HepG2 (cell line): ENCODE results near the gene ANKRD39. TPM values are rescaled to one million over a fixed set of nuclear protein-coding genes. Genes with fewer than 3 reads are reported as not detected.

ENCODE experiments used
- CBFB ChIP-seq: sonication (generic); formaldehyde crosslinking; IDR thresholded peaks from 2 replicates; pipeline ENCODE4 v1.4.0; 2020; ENCODE audit warnings: missing genetic modification reagents
- DPF2 ChIP-seq: sonication (generic); formaldehyde crosslinking; IDR thresholded peaks from 2 replicates; pipeline ENCODE4 v1.4.0; 2020; ENCODE audit warnings: mild to moderate bottlenecking, low read depth, missing genetic modification reagents, borderline replicate concordance
- FOXC1 ChIP-seq: sonication (generic); formaldehyde crosslinking; IDR thresholded peaks from 2 replicates; pipeline ENCODE4 v1.8.0; 2022; ENCODE audit warnings: mild to moderate bottlenecking, missing genetic modification reagents, borderline replicate concordance
- FOXM1 ChIP-seq: sonication (generic); formaldehyde crosslinking; IDR thresholded peaks from 2 replicates; pipeline ENCODE4 v1.5.0; 2020; ENCODE audit warnings: missing genetic modification reagents
- FOXP4 ChIP-seq: sonication (generic); formaldehyde crosslinking; IDR thresholded peaks from 2 replicates; pipeline ENCODE4 v1.4.0; 2020; ENCODE audit warnings: missing genetic modification reagents
- GFI1 ChIP-seq: sonication (generic); formaldehyde crosslinking; IDR thresholded peaks from 2 replicates; pipeline ENCODE4 v1.5.0; 2020; ENCODE audit warnings: missing genetic modification reagents, mild to moderate bottlenecking, borderline replicate concordance
- JUND ChIP-seq: sonication (generic); formaldehyde crosslinking; IDR thresholded peaks from 2 replicates; pipeline ENCODE4 v1.8.0; 2022; ENCODE audit warnings: mild to moderate bottlenecking, missing genetic modification reagents
- KAT2B ChIP-seq: fragments of 150-350 bp; IDR thresholded peaks from 2 replicates; pipeline ENCODE4 v1.6.1; 2014; ENCODE audit warnings: low read depth, low read length, borderline replicate concordance
- MATR3 ChIP-seq: sonication (generic); formaldehyde crosslinking; IDR thresholded peaks from 2 replicates; pipeline ENCODE4 v1.4.0; 2020; ENCODE audit warnings: missing genetic modification reagents
- NBN ChIP-seq: fragments of 450-650 bp; conservative IDR thresholded peaks from 2 replicates; pipeline ENCODE4 v1.6.1; 2017
- NFATC3 ChIP-seq: sonication (generic); formaldehyde crosslinking; IDR thresholded peaks from 2 replicates; pipeline ENCODE4 v1.5.1; 2020; ENCODE audit warnings: mild to moderate bottlenecking, missing genetic modification reagents
- PHB2 ChIP-seq: fragments of 450-650 bp; IDR thresholded peaks from 2 replicates; pipeline ENCODE4 v1.6.1; 2018; ENCODE audit not compliant: partially characterized antibody
- TARDBP ChIP-seq: sonication (generic); formaldehyde crosslinking; IDR thresholded peaks from 2 replicates; pipeline ENCODE4 v1.8.0; 2022; ENCODE audit warnings: mild to moderate bottlenecking, missing genetic modification reagents
- TBP ChIP-seq: sonication (generic); formaldehyde crosslinking; IDR thresholded peaks from 2 replicates; pipeline ENCODE4 v1.5.0; 2020; ENCODE audit warnings: missing genetic modification reagents
- THAP11 ChIP-seq: IDR thresholded peaks from 2 replicates; pipeline ENCODE4 v1.6.1; 2016; ENCODE audit warnings: missing biosample characterization, missing genetic modification reagents
- ZMYM2 ChIP-seq: sonication (generic); formaldehyde crosslinking; IDR thresholded peaks from 2 replicates; pipeline ENCODE4 v1.8.0; 2022; ENCODE audit warnings: mild to moderate bottlenecking, missing genetic modification reagents
- ZNF180 ChIP-seq: sonication (generic); formaldehyde crosslinking; IDR thresholded peaks from 2 replicates; pipeline ENCODE4 v1.4.0; 2020; ENCODE audit warnings: low read depth, missing genetic modification reagents, borderline replicate concordance
- ZNF337 ChIP-seq: sonication (generic); formaldehyde crosslinking; IDR thresholded peaks from 2 replicates; pipeline ENCODE4 v1.5.1; 2020; ENCODE audit warnings: missing genetic modification reagents, low read depth, mild to moderate bottlenecking, borderline replicate concordance
- ZZZ3 ChIP-seq: sonication (generic); formaldehyde crosslinking; IDR thresholded peaks from 2 replicates; pipeline ENCODE4 v1.4.0; 2020; ENCODE audit warnings: missing genetic modification reagents, mild to moderate bottlenecking, borderline replicate concordance
- polyA plus RNA-seq, 8 experiments: library from polyadenylated mRNA; depleted of rRNA in 3 of 8; stranded (reverse) in 7 of 8; unstranded in 1 of 8; fragments of >200 nt; fragmentation: Illumina TruSeq in 4 of 8; extraction: Trizol in 4 of 8; gene quantifications; 2 replicates each; pipeline versions ENCODE4 v1.2.1 to v1.2.3, GENCODE V29; 2011 to 2016; ENCODE audit warnings: low read depth in 4 of 8, missing spikeins in 1 of 8, mixed read lengths in 1 of 8; ENCODE audit not compliant: insufficient read depth in 1 of 8
- total RNA-seq, 5 experiments: library from RNA; depleted of rRNA; stranded (reverse); fragments of >200 nt; fragmentation: Illumina TruSeq; extraction: Trizol; gene quantifications; 2 replicates each; pipeline ENCODE4 v1.2.3, GENCODE V29; 2016; ENCODE audit warnings: low read depth in 1 of 5
- TF ChIP-seq, protein P1 (sequence below): IDR thresholded peaks from 2 replicates; pipeline ENCODE4 v1.6.1; 2016; ENCODE audit warnings: mild to moderate bottlenecking
- TF ChIP-seq, protein P2 (sequence below): sonication (generic); formaldehyde crosslinking; IDR thresholded peaks from 2 replicates; pipeline ENCODE4 v1.4.0; 2020; ENCODE audit warnings: missing genetic modification reagents
- TF ChIP-seq, protein P3 (sequence below): sonication (generic); formaldehyde crosslinking; IDR thresholded peaks from 2 replicates; pipeline ENCODE4 v1.4.0; 2020; ENCODE audit warnings: mild to moderate bottlenecking, missing genetic modification reagents

ANKRD39 gene
- total and polyA plus RNA-seq, 2 of the 13 experiments (the other 11 are each of a cell fraction or from before 2014, with no cell fraction given): 23.2 to 24.8 TPM

- 0 out of 2 replicates have a peak, but pooled peaks have one; percentile 23 for TF ChIP-seq FOXP4
- TF ChIP-seq, protein P1, sequence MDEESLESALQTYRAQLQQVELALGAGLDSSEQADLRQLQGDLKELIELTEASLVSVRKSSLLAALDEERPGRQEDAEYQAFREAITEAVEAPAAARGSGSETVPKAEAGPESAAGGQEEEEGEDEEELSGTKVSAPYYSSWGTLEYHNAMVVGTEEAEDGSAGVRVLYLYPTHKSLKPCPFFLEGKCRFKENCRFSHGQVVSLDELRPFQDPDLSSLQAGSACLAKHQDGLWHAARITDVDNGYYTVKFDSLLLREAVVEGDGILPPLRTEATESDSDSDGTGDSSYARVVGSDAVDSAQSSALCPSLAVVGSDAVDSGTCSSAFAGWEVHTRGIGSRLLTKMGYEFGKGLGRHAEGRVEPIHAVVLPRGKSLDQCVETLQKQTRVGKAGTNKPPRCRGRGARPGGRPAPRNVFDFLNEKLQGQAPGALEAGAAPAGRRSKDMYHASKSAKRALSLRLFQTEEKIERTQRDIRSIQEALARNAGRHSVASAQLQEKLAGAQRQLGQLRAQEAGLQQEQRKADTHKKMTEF (CRISPR knock-in tag): peak; percentile 38; the same call in 1 of the 2 replicates
- no peak for TF ChIP-seq TBP (CRISPR knock-in tag)
- no peak for TF ChIP-seq ZNF180 (CRISPR knock-in tag)
- TF ChIP-seq PHB2: no peak
- no peak for TF ChIP-seq JUND
- no peak for TF ChIP-seq FOXM1 (CRISPR knock-in tag)
- TF ChIP-seq KAT2B: no peak
- 0 out of 2 replicates have a peak, but pooled peaks have one; percentile 59 for TF ChIP-seq ZZZ3 (CRISPR knock-in tag)
- no peak for TF ChIP-seq ZNF337 (CRISPR knock-in tag)
- no peak for TF ChIP-seq ZMYM2 (CRISPR knock-in tag)
- TF ChIP-seq FOXC1 (CRISPR knock-in tag): peak; percentile 56; the same call in 1 of the 2 replicates
- TF ChIP-seq, protein P2, sequence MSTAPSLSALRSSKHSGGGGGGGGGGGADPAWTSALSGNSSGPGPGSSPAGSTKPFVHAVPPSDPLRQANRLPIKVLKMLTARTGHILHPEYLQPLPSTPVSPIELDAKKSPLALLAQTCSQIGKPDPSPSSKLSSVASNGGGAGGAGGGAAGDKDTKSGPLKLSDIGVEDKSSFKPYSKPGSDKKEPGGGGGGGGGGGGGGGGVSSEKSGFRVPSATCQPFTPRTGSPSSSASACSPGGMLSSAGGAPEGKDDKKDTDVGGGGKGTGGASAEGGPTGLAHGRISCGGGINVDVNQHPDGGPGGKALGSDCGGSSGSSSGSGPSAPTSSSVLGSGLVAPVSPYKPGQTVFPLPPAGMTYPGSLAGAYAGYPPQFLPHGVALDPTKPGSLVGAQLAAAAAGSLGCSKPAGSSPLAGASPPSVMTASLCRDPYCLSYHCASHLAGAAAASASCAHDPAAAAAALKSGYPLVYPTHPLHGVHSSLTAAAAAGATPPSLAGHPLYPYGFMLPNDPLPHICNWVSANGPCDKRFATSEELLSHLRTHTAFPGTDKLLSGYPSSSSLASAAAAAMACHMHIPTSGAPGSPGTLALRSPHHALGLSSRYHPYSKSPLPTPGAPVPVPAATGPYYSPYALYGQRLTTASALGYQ: no peak
- 0 out of 2 replicates have a peak, but pooled peaks have one; percentile 18 for TF ChIP-seq THAP11
- TF ChIP-seq CBFB: 0 out of 2 replicates have a peak, but pooled peaks have one; percentile 29
- no peak for TF ChIP-seq DPF2 (CRISPR knock-in tag)
- TF ChIP-seq, protein P3, sequence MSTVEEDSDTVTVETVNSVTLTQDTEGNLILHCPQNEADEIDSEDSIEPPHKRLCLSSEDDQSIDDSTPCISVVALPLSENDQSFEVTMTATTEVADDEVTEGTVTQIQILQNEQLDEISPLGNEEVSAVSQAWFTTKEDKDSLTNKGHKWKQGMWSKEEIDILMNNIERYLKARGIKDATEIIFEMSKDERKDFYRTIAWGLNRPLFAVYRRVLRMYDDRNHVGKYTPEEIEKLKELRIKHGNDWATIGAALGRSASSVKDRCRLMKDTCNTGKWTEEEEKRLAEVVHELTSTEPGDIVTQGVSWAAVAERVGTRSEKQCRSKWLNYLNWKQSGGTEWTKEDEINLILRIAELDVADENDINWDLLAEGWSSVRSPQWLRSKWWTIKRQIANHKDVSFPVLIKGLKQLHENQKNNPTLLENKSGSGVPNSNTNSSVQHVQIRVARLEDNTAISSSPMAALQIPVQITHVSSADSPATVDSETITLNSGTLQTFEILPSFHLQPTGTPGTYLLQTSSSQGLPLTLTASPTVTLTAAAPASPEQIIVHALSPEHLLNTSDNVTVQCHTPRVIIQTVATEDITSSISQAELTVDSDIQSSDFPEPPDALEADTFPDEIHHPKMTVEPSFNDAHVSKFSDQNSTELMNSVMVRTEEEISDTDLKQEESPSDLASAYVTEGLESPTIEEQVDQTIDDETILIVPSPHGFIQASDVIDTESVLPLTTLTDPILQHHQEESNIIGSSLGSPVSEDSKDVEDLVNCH (CRISPR knock-in tag): no peak
- TF ChIP-seq MATR3 (CRISPR knock-in tag): no peak
- TF ChIP-seq NFATC3 (CRISPR knock-in tag): no peak
- 0 out of 2 replicates have a peak, but pooled peaks have one; percentile 36 for TF ChIP-seq GFI1
- TF ChIP-seq NBN: no peak
- 0 out of 2 replicates have a peak, but pooled peaks have one; percentile 32 for TF ChIP-seq TARDBP (CRISPR knock-in tag)
Measured at GRCh38 chr2:96869822-96870625, 12.2 kb upstream of the ANKRD39 start, which contains the start of gene SEMA4C (continued).
